K562 (cell line): ENCODE results near the gene RORC. TPM values are rescaled to one million over a fixed set of nuclear protein-coding genes. Genes with fewer than 3 reads are reported as not detected.
A peak's percentile ranks its signal among the peaks of the same experiment; 100 is the strongest.

ENCODE experiments used
- ATAC-seq: fragments of 200-7000 bp; cut with Tn5 transposase; 3 replicates; pipeline ENCODE4 v1.9.1; 2020; ENCODE audit warnings: moderate library complexity
- BruUV-seq: library from RNA; stranded (reverse); fragments of 400-500 nt; replicated peaks from 2 replicates; lab custom pipeline; 2021; lab: Mats Ljungman, UMichigan
- CTCF ChIA-PET: fragments of 300-600 bp; formaldehyde crosslinking; extraction: SDS; loops from one replicate; lab custom pipeline; 2021; ENCODE audit warnings: low intra/inter-chr PET ratio; lab: Yijun Ruan, JAX
- POLR2A ChIA-PET: fragments of 300-600, 350-650 bp; sonication (Branson Sonifier 250); formaldehyde crosslinking; extraction: SDS; loops from one replicate; lab custom pipeline; 2021; ENCODE audit warnings: antibody characterized with exemption, inconsistent platforms; lab: Yijun Ruan, JAX
- DNase-seq, 4 experiments: peaks; one replicate each; pipeline versions ENCODE4 v3.0.0 to v3.0.0-alpha.2; 2011 to 2018; ENCODE audit warnings: low spot score in 3 of 4, mixed read lengths in 3 of 4; ENCODE audit errors: extremely low read depth in 1 of 4
- FAIRE-seq: peaks from 2 replicates; lab custom pipeline; 2011; peaks lifted over from hg19 to GRCh38; lab: Jason Lieb, UNC
- H2AFZ ChIP-seq: 2 replicates; pipeline ENCODE4 v1.6.0; 2011; ENCODE audit warnings: low read depth, low read length, control low read depth, inconsistent platforms
- H3K27ac ChIP-seq: fragments of 200-600 bp; 3 replicates; pipeline ENCODE4 v1.8.0; 2011; ENCODE audit warnings: low read depth, mild to moderate bottlenecking, control low read depth, inconsistent platforms, low read length, moderate library complexity, mixed read lengths; ENCODE audit errors: extremely low read depth
- H3K27me3 ChIP-seq, 2 experiments: fragments of 300-600 bp in 1 of 2; 2 replicates in 1 of 2; 3 replicates in 1 of 2; pipeline versions ENCODE4 v1.6.0 to v1.8.0; 2011; ENCODE audit warnings: inconsistent platforms in 2 of 2, low read length in 2 of 2, mild to moderate bottlenecking in 1 of 2, mixed read lengths in 1 of 2, moderate library complexity in 1 of 2; ENCODE audit not compliant: control insufficient read depth in 2 of 2, insufficient read depth in 2 of 2
- H3K36me3 ChIP-seq: fragments of 300-600 bp; 3 replicates; pipeline ENCODE4 v1.8.0; 2011; ENCODE audit warnings: mild to moderate bottlenecking, low read length, inconsistent platforms; ENCODE audit not compliant: control insufficient read depth, insufficient read depth
- H3K4me1 ChIP-seq, 2 experiments: fragments of 200-600 bp in 1 of 2; replicated peaks in 1 of 2; 2 replicates in 1 of 2; 3 replicates in 1 of 2; pipeline versions ENCODE4 v1.5.1 to v1.8.0; 2011; ENCODE audit warnings: inconsistent platforms in 2 of 2, low read length in 2 of 2, mild to moderate bottlenecking in 1 of 2, mixed read lengths in 1 of 2, moderate library complexity in 1 of 2; ENCODE audit not compliant: control insufficient read depth in 2 of 2, insufficient read depth in 2 of 2
- H3K4me2 ChIP-seq: 2 replicates; pipeline ENCODE4 v1.6.1; 2011; ENCODE audit warnings: low read length, control low read depth, inconsistent platforms, mixed read lengths; ENCODE audit not compliant: insufficient read depth
- H3K4me3 ChIP-seq: fragments of 200-600 bp; sonication (generic), shearing (Covaris generic); 2 replicates; pipeline ENCODE4 v1.5.1; 2016; ENCODE audit warnings: control low read depth, inconsistent platforms
- H3K79me2 ChIP-seq: fragments of 200-600 bp; 3 replicates; pipeline ENCODE4 v1.8.0; 2011; ENCODE audit warnings: low read length, inconsistent platforms; ENCODE audit not compliant: control insufficient read depth, insufficient read depth
- H3K9ac ChIP-seq, 2 experiments: 2 replicates each; pipeline versions ENCODE4 v1.6.0 to v1.6.1; 2011; ENCODE audit warnings: low read depth in 2 of 2, low read length in 2 of 2, control low read depth in 1 of 2, inconsistent platforms in 1 of 2, mild to moderate bottlenecking in 1 of 2, mixed read lengths in 1 of 2; ENCODE audit not compliant: insufficient read depth in 1 of 2
- H3K9me1 ChIP-seq: one replicate; pipeline ENCODE4 v1.6.0; 2011; ENCODE audit warnings: inconsistent platforms, mild to moderate bottlenecking, low read length, moderate library complexity; ENCODE audit not compliant: control insufficient read depth, insufficient read depth
- H3K9me3 ChIP-seq: replicated peaks from 2 replicates; pipeline ENCODE4 v1.5.1; 2011; ENCODE audit warnings: low read depth, low read length, inconsistent platforms; ENCODE audit not compliant: control insufficient read depth, insufficient read depth
- H4K20me1 ChIP-seq: replicated peaks from 2 replicates; pipeline ENCODE4 v1.6.1; 2011; ENCODE audit warnings: low read length, inconsistent platforms, mixed read lengths; ENCODE audit not compliant: control insufficient read depth, insufficient read depth
- IRF2 ChIP-seq: sonication (generic); formaldehyde crosslinking; IDR thresholded peaks from 2 replicates; pipeline ENCODE4 v1.8.1; 2022; ENCODE audit warnings: mild to moderate bottlenecking, missing genetic modification reagents
- KHSRP ChIP-seq: fragments of 450-650 bp; IDR thresholded peaks from 2 replicates; pipeline ENCODE4 v1.6.1; 2017
- MEF2A ChIP-seq: IDR thresholded peaks from 2 replicates; pipeline ENCODE4 v1.6.1; 2011; ENCODE audit warnings: low read depth, mild to moderate bottlenecking, low read length, moderate library complexity; ENCODE audit not compliant: control insufficient read depth
- ZNF121 ChIP-seq: sonication (generic); formaldehyde crosslinking; conservative IDR thresholded peaks from 2 replicates; pipeline ENCODE4 v1.8.0; 2022; ENCODE audit warnings: missing genetic modification reagents
- WGBS: fragments of 100-300 bp; shearing (Covaris generic); methylation state at CpG from one replicate; pipeline ENCODE4 v1.1.6; 2016; ENCODE audit warnings: low coverage, mixed read lengths; ENCODE audit not compliant: insufficient coverage; ENCODE audit errors: missing lambda C conversion rate; 5-methylcytosine and 5-hydroxymethylcytosine counted together
- in situ Hi-C: fragments of 300-500 bp; cut with MboI; formaldehyde crosslinking; loops from 4 replicates; pipeline ENCODE4 v1.15.0; 2018; ENCODE audit warnings: inconsistent platforms, mixed read lengths
- intact Hi-C: fragments of 100-400 bp; cut with micrococcal nuclease; formaldehyde crosslinking; loops from 2 replicates; pipeline ENCODE4 v1.14.2; 2022
- polyA plus RNA-seq, 8 experiments: library from polyadenylated mRNA; depleted of rRNA in 4 of 8; stranded (reverse) in 5 of 8; unstranded in 3 of 8; fragments of >200 nt; fragmentation: Nextera tagmentation in 2 of 8; fragmentation: Illumina TruSeq in 1 of 8; extraction: Ambion mirVana in 2 of 8; extraction: Trizol in 1 of 8; gene quantifications; 2 replicates each; pipeline versions ENCODE4 v1.2.1 to v1.2.3, GENCODE V29; 2011 to 2014; ENCODE audit warnings: inconsistent platforms in 1 of 8, missing spikeins in 1 of 8
- total RNA-seq, 7 experiments: library from RNA; depleted of rRNA in 6 of 7; stranded (reverse); fragments of >200 nt in 6 of 7; fragmentation: Illumina TruSeq in 2 of 7; extraction: Trizol in 2 of 7; gene quantifications; 2 replicates each; pipeline versions ENCODE4 v1.2.1 to v1.2.3, GENCODE V29; 2011 to 2021; ENCODE audit warnings: low replicate concordance in 1 of 7
- TF ChIP-seq, protein P1 (sequence below): fragments of 450-650 bp; formaldehyde crosslinking; IDR thresholded peaks from 2 replicates; pipeline ENCODE4 v1.4.0; 2020; ENCODE audit warnings: mild to moderate bottlenecking, mixed read lengths
- TF ChIP-seq, protein P2 (sequence below): IDR thresholded peaks from 2 replicates; pipeline ENCODE4 v1.6.1; 2016; ENCODE audit warnings: missing genetic modification characterization, missing compliant biosample characterization

Gene RORC
- total and polyA plus RNA-seq, 9 of the 15 experiments (the other 6 are each of a cell fraction or from before 2014, with no cell fraction given): not detected

DNA sequence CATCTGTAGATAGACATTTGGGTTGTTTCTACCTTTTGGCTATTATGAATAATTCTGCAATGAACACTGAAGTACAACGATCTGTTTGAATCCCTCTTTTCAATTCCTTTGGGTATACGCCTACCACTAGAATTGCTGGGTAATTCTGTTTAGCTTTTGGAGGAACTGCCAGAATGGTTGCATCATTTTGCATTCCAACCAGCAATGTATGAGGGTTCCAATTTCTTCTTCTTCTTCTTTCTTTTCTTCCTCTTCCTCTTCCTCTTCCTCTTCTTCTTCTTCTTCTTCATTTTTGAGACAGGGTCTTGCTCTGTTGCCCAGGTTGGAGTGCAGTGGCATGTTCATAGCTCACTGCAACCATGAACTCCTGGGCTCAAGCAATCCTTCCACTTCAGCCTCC, 35.7 kb upstream of the RORC start:
- BruUV-seq: no TSS peak
- Histone ChIP-seq H3K4me3 (no peak overlapping the region), H3K4me2 (no peak overlapping the region), H3K79me2 (no peaks in the 10 kb centered on the region), H2AFZ (no peak overlapping the region), H3K27me3 (peaks cover 0 to 8% of the 10 kb centered on the region in 2 experiments; a peak in 2 of 5 replicates), H3K9me1 (no peaks in the 10 kb centered on the region), H4K20me1 (no peaks in the 10 kb centered on the region), H3K4me1 (peaks cover 0 to 2% of the 10 kb centered on the region in 2 experiments; a peak in 1 of 5 replicates), H3K27ac (no peak overlapping the region), H3K9ac (no peak overlapping the region), H3K36me3 (no peaks in the 10 kb centered on the region), H3K9me3 (no peaks in the 10 kb centered on the region)
- no peak for ATAC-seq
- ChIA-PET CTCF (no interaction called here), POLR2A (interaction anchor here (0.5 to 1.2 kb wide), 2 partner anchors 36 to 237 kb away, joined by 3 read pairs; no protein-coding TSS in a partner anchor)
- DNase-seq: no peak
- intact Hi-C loops: no loop called here
- in situ Hi-C loops: no loop called here
- FAIRE-seq: no peak
- TF ChIP-seq, protein P1, sequence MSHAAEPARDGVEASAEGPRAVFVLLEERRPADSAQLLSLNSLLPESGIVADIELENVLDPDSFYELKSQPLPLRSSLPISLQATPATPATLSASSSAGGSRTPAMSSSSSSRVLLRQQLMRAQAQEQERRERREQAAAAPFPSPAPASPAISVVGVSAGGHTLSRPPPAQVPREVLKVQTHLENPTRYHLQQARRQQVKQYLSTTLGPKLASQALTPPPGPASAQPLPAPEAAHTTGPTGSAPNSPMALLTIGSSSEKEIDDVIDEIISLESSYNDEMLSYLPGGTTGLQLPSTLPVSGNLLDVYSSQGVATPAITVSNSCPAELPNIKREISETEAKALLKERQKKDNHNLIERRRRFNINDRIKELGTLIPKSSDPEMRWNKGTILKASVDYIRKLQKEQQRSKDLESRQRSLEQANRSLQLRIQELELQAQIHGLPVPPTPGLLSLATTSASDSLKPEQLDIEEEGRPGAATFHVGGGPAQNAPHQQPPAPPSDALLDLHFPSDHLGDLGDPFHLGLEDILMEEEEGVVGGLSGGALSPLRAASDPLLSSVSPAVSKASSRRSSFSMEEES (CRISPR knock-in tag): 0 out of 2 replicates have a peak, but pooled peaks have one; percentile 21
- no peak for TF ChIP-seq KHSRP
- peak; percentile 60; the same call in 1 of the 2 replicates for TF ChIP-seq ZNF121 (CRISPR knock-in tag)
- no peak for TF ChIP-seq IRF2 (CRISPR knock-in tag)
- TF ChIP-seq, protein P2, sequence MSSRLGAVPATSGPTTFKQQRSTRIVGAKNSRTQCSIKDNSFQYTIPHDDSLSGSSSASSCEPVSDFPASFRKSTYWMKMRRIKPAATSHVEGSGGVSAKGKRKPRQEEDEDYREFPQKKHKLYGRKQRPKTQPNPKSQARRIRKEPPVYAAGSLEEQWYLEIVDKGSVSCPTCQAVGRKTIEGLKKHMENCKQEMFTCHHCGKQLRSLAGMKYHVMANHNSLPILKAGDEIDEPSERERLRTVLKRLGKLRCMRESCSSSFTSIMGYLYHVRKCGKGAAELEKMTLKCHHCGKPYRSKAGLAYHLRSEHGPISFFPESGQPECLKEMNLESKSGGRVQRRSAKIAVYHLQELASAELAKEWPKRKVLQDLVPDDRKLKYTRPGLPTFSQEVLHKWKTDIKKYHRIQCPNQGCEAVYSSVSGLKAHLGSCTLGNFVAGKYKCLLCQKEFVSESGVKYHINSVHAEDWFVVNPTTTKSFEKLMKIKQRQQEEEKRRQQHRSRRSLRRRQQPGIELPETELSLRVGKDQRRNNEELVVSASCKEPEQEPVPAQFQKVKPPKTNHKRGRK (tag): peak; percentile 56
- no peak for TF ChIP-seq MEF2A
- 47% methylated on average over 2 of the region's 2 CpGs for WGBS
